GDM1 (cell line): ENCODE results near the gene RAX.
"Not testable (repeated sequence)": the region's sequence is repeated elsewhere in the genome, so short reads cannot be mapped to it uniquely, and the experiment has no call there.

Experiments used
- DNase-seq: peaks from one replicate; lab custom pipeline; 2025; lab: John Stamatoyannopoulos, UW

The RAX gene

GRCh38 chr18:59273759-59274532 is 692 bp upstream of the RAX start:
- no peak for DNase-seq

GRCh38 chr18:59272221-59272888 is 899 bp downstream of the RAX start:
- no peak for DNase-seq

GRCh38 chr18:59271606-59272220 is 1.5 kb downstream of the RAX start:
- DNase-seq = no peak

- DNase-seq = no peak
Observed at GRCh38 chr18:59270689-59271257, 2.5 kb downstream of the RAX start.

GRCh38 chr18:59269563-59270119 is 3.6 kb downstream of the RAX start:
- no peak for DNase-seq

- no peak for DNase-seq
Observed at GRCh38 chr18:59268721-59269562, 4.3 kb downstream of the RAX start.

- DNase-seq = no peak
Observed at GRCh38 chr18:59268127-59268720, 5.0 kb downstream of the RAX start.

GRCh38 chr18:59267503-59268126 is 5.6 kb downstream of the RAX start:
- no peak for DNase-seq

GRCh38 chr18:59266886-59267502 is 6.3 kb downstream of the RAX start:
- DNase-seq = no peak

GRCh38 chr18:59266459-59266858 is 6.8 kb downstream of the RAX start:
- no peak for DNase-seq

GRCh38 chr18:59265974-59266369 is 7.3 kb downstream of the RAX start:
- no peak for DNase-seq

GRCh38 chr18:59265246-59265973 is 7.8 kb downstream of the RAX start:
- no peak for DNase-seq

- no peak for DNase-seq
Observed at GRCh38 chr18:59264651-59265245, 8.5 kb downstream of the RAX start.

GRCh38 chr18:59264121-59264571 is 9.1 kb downstream of the RAX start:
- no peak for DNase-seq

GRCh38 chr18:59263661-59264060 is 9.6 kb downstream of the RAX start:
- DNase-seq = no peak

GRCh38 chr18:59262243-59262642 is 11.0 kb downstream of the RAX start:
- DNase-seq = not testable (repeated sequence)

GRCh38 chr18:59261842-59262241 is 11.4 kb downstream of the RAX start:
- DNase-seq = not testable (repeated sequence)

GRCh38 chr18:59255491-59255890 is 17.8 kb downstream of the RAX start:
- DNase-seq = not testable (repeated sequence)

GRCh38 chr18:59249199-59249774 is 24.0 kb downstream of the RAX start:
- no peak for DNase-seq
